Mammary epithelial cell (primary cell): Measurements from ENCODE around the gene FILIP1L.

Experiments
- CTCF ChIP-seq, 2 donors: IDR thresholded peaks in 1 of 2; conservative IDR thresholded peaks in 1 of 2; 2 replicates each; pipeline ENCODE4 v1.5.1; 2011 to 2012; ENCODE audit warnings: inconsistent platforms in 2 of 2, low read length in 2 of 2, mild to moderate bottlenecking in 2 of 2, control low read depth in 1 of 2, low read depth in 1 of 2; ENCODE audit not compliant: insufficient read depth in 1 of 2; ENCODE audit errors: extremely low read depth in 1 of 2
- EZH2 ChIP-seq: IDR thresholded peaks from 2 replicates; pipeline ENCODE4 v1.6.1; 2012; ENCODE audit warnings: low read length, inconsistent platforms, borderline replicate concordance

DNA sequence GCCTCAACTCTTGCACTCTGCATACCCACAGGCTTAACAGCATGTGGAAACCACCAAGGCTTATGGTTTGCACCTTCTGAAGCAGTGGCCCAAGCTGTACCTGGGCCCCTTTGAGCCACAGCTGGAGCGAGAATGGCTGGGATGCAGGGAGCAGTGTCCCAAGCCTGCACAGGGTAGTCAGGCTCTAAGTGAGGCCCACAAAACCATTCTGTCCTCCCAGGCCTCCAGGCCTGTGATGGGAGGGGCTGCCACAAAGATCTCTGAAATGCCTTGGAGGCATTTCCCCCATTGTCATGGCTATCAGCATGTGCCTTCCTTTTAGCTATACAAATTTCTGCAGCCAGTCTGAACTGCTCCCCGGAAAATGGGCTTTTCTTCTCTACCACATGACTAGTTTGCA is 309.1 kb downstream of the FILIP1L start:
- TF ChIP-seq CTCF (conservative IDR thresholded peaks at IDR 0.05 in 1 of 2, IDR thresholded peaks at IDR 0.05 in 1 of 2; ENCODE audit: extremely low read depth in 1 of 2, insufficient read depth in 1 of 2, low read depth in 1 of 2, low read length in 2 of 2) = no peak
- no peak for TF ChIP-seq EZH2
